Suprapubic skin (tissue), 4 donors: ENCODE measurements around the gene TRPV4.

Experiments used
- CTCF ChIP-seq, 2 donors: fragments of 200-600 bp in 1 of 2; fragments of 450-650 bp in 1 of 2; sonication (generic) in 1 of 2; IDR thresholded peaks; one replicate each; pipeline ENCODE4 v1.5.1; 2016 to 2019; ENCODE audit warnings: antibody characterized with exemption in 2 of 2, mild to moderate bottlenecking in 1 of 2, moderate library complexity in 1 of 2
- POLR2A ChIP-seq, 2 donors: fragments of 450-650 bp; IDR thresholded peaks; one replicate each; pipeline ENCODE4 v1.6.1; 2017; ENCODE audit warnings: antibody characterized with exemption in 2 of 2, mild to moderate bottlenecking in 2 of 2, moderate library complexity in 2 of 2
- POLR2AphosphoS5 ChIP-seq, 3 donors: sonication (generic); formaldehyde crosslinking; IDR thresholded peaks; one replicate each; pipeline ENCODE4 v1.6.1; 2017; ENCODE audit warnings: antibody characterized with exemption in 3 of 3

- TF ChIP-seq POLR2A (IDR thresholded peaks at IDR 0.05) (no peak), CTCF (IDR thresholded peaks at IDR 0.05) (no peak), POLR2AphosphoS5 (IDR thresholded peaks at IDR 0.05) (no peak)
Measured at GRCh38 chr12:109871668-109872314, 38.6 kb upstream of the TRPV4 start.
